Brain pericyte (primary cell): ENCODE results near the gene DYNLT5.
A peak's percentile ranks its signal among the peaks of the same experiment; 100 is the strongest.
"Not testable (repeated sequence)": the region's sequence is repeated elsewhere in the genome, so short reads cannot be mapped to it uniquely, and the experiment has no call there.

ENCODE experiments used
- DNase-seq: peaks from one replicate; pipeline ENCODE4 v3.0.0-alpha.2; 2012; ENCODE audit warnings: low read depth, low spot score

DYNLT5 gene

GRCh38 chr1:66788231-66788939, 36.1 kb downstream of the DYNLT5 start:
- DNase-seq, result no peak

- no peak for DNase-seq
Measured at GRCh38 chr1:66791621-66792610, 39.7 kb downstream of the DYNLT5 start.

- DNase-seq, result not testable (repeated sequence)
Measured at GRCh38 chr1:66795839-66796238, 43.6 kb downstream of the DYNLT5 start.

DNA sequence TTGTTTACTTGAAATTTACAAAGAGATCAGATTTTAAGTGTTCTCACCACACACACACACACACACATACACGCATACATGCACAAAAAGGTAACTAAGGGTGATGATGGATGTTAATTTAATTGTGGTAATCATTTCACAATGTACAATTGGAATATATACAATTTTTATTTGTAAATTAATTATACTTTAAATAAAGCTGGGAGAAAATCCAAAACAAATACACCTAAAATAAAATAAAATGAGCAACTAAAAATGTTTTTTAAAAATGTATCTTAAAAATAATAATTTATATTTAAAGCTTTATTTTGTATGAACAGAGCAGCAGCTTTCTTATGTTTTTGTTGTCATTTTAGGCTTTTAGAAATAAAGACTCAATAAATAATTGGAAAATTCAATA, 57.0 kb downstream of the DYNLT5 start:
- DNase-seq, result no peak

GRCh38 chr1:66809736-66810326, 57.6 kb downstream of the DYNLT5 start:
- DNase-seq, result peak; percentile 10

DNA sequence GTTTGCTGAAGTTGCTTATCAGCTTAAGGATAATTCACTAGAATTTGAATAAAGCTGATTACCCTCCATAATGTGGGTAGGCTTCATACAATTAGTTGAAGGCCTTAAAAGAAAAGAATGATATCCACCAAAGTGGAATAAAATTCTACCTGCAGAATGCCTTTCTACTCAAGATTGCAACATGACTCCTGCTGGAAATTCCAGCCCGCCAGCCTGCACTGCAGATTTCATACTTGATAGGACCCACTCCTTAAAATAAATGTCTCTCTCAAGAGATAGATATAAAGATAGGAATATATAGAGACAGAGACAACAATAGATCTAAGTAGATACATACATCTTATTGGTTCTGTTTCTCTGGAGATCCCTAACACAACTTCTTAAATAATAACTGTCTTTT, 72.5 kb downstream of the DYNLT5 start:
- DNase-seq, result no peak
